WTC11 (cell line): ENCODE data around the gene ZNF672. TPM values are rescaled to one million over a fixed set of nuclear protein-coding genes. Genes with fewer than 3 reads are reported as not detected.
"Not testable (repeated sequence)": the region's sequence is repeated elsewhere in the genome, so short reads cannot be mapped to it uniquely, and the experiment has no call there.

Experiments
- ATAC-seq: fragments of 200-7000 bp; cut with Tn5 transposase; 2 replicates; pipeline ENCODE4 v1.10.0; 2021; ENCODE audit warnings: mild to moderate bottlenecking, moderate library complexity
- CTCF ChIA-PET: fragments of 300-600 bp; sonication (Branson Sonifier 250); formaldehyde crosslinking; loops from one replicate; lab custom pipeline; 2021; ENCODE audit warnings: antibody characterized with exemption; lab: Charles Lee
- POLR2A ChIA-PET: fragments of 350-600 bp; sonication (Branson Sonifier 250); formaldehyde crosslinking; loops from one replicate; lab custom pipeline; 2021; ENCODE audit warnings: antibody characterized with exemption; lab: Charles Lee
- DNase-seq: peaks from one replicate; pipeline ENCODE4 v3.0.0; 2021; ENCODE audit warnings: low spot score
- H3K27ac Mint-ChIP-seq: 2 replicates; pipeline ENCODE4 v1.8.0; 2021; ENCODE audit warnings: mixed read lengths
- H3K27me3 Mint-ChIP-seq: 2 replicates; pipeline ENCODE4 v1.8.0; 2021; ENCODE audit warnings: low read depth, mild to moderate bottlenecking, moderate library complexity, mixed read lengths
- H3K36me3 Mint-ChIP-seq: 2 replicates; pipeline ENCODE4 v1.8.0; 2021; ENCODE audit warnings: mixed read lengths
- H3K4me1 Mint-ChIP-seq: 2 replicates; pipeline ENCODE4 v1.8.0; 2022; ENCODE audit warnings: mixed read lengths
- H3K4me3 Mint-ChIP-seq: 2 replicates; pipeline ENCODE4 v1.8.0; 2021; ENCODE audit warnings: mild to moderate bottlenecking, moderate library complexity, mixed read lengths
- H3K9me3 Mint-ChIP-seq: 2 replicates; pipeline ENCODE4 v1.8.0; 2021; ENCODE audit warnings: mixed read lengths
- ATF1 ChIP-seq: sonication (generic); formaldehyde crosslinking; IDR thresholded peaks from 2 replicates; pipeline ENCODE4 v1.8.1; 2023; ENCODE audit warnings: mild to moderate bottlenecking, moderate library complexity, missing genetic modification reagents
- FOXK1 ChIP-seq: sonication (generic); formaldehyde crosslinking; IDR thresholded peaks from 2 replicates; pipeline ENCODE4 v1.8.0; 2022; ENCODE audit warnings: mild to moderate bottlenecking, moderate library complexity, missing genetic modification reagents
- HMGA2 ChIP-seq: fragments of 250-450 bp; sonication (Bioruptor Pico); IDR thresholded peaks from 2 replicates; pipeline ENCODE4 v1.4.0; 2021; ENCODE audit warnings: mild to moderate bottlenecking, moderate library complexity
- JUN ChIP-seq: sonication (generic); formaldehyde crosslinking; IDR thresholded peaks from 2 replicates; pipeline ENCODE4 v1.8.0; 2023; ENCODE audit warnings: mild to moderate bottlenecking, missing genetic modification reagents
- KAT7 ChIP-seq: sonication (generic); formaldehyde crosslinking; IDR thresholded peaks from 2 replicates; pipeline ENCODE4 v1.8.1; 2023; ENCODE audit warnings: missing genetic modification reagents, mild to moderate bottlenecking, borderline replicate concordance
- NR3C1 ChIP-seq: sonication (generic); formaldehyde crosslinking; conservative IDR thresholded peaks from 2 replicates; pipeline ENCODE4 v1.8.1; 2023; ENCODE audit warnings: low read depth, mild to moderate bottlenecking, missing genetic modification reagents
- SMAD3 ChIP-seq: sonication (generic); formaldehyde crosslinking; IDR thresholded peaks from 2 replicates; pipeline ENCODE4 v1.8.0; 2022; ENCODE audit warnings: missing genetic modification reagents, mild to moderate bottlenecking, borderline replicate concordance
- TP53 ChIP-seq: sonication (generic); formaldehyde crosslinking; IDR thresholded peaks from 2 replicates; pipeline ENCODE4 v1.8.1; 2023; ENCODE audit warnings: mild to moderate bottlenecking, missing genetic modification reagents
- total RNA-seq: library from RNA; stranded (reverse); gene quantifications from 3 replicates; pipeline ENCODE4 v1.2.3, GENCODE V29; 2021
- TF ChIP-seq, protein P1 (sequence below): sonication (generic); formaldehyde crosslinking; conservative IDR thresholded peaks from 2 replicates; pipeline ENCODE4 v1.8.1; 2023; ENCODE audit warnings: mild to moderate bottlenecking, low read depth, missing genetic modification reagents, moderate library complexity
- TF ChIP-seq, protein P2 (sequence below): sonication (generic); formaldehyde crosslinking; IDR thresholded peaks from 2 replicates; pipeline ENCODE4 v1.8.0; 2023; ENCODE audit warnings: missing genetic modification reagents
- TF ChIP-seq, protein P3 (sequence below): fragments of 250-450 bp; sonication (Bioruptor Pico); IDR thresholded peaks from 2 replicates; pipeline ENCODE4 v1.8.0; 2021; ENCODE audit warnings: mild to moderate bottlenecking
- TF ChIP-seq, protein P4 (sequence below): sonication (generic); formaldehyde crosslinking; IDR thresholded peaks from 2 replicates; pipeline ENCODE4 v1.8.1; 2023; ENCODE audit warnings: mild to moderate bottlenecking, missing genetic modification reagents, borderline replicate concordance
- TF ChIP-seq, protein P5 (sequence below): sonication (generic); formaldehyde crosslinking; IDR thresholded peaks from 2 replicates; pipeline ENCODE4 v1.8.1; 2023; ENCODE audit warnings: mild to moderate bottlenecking, missing genetic modification reagents
- TF ChIP-seq, protein P6 (sequence below): sonication (generic); formaldehyde crosslinking; IDR thresholded peaks from 2 replicates; pipeline ENCODE4 v1.8.1; 2023; ENCODE audit warnings: mild to moderate bottlenecking, missing genetic modification reagents, moderate library complexity
- TF ChIP-seq, protein P7 (sequence below): sonication (generic); formaldehyde crosslinking; IDR thresholded peaks from 2 replicates; pipeline ENCODE4 v1.8.1; 2023; ENCODE audit warnings: mild to moderate bottlenecking, moderate library complexity, missing genetic modification reagents
- TF ChIP-seq, protein P8 (sequence below): sonication (generic); formaldehyde crosslinking; IDR thresholded peaks from 2 replicates; pipeline ENCODE4 v1.8.1; 2022; ENCODE audit warnings: missing genetic modification reagents, borderline replicate concordance

Gene ZNF672
- total RNA-seq, 1 experiment from 2014 or later, result 37.9 TPM

DNA sequence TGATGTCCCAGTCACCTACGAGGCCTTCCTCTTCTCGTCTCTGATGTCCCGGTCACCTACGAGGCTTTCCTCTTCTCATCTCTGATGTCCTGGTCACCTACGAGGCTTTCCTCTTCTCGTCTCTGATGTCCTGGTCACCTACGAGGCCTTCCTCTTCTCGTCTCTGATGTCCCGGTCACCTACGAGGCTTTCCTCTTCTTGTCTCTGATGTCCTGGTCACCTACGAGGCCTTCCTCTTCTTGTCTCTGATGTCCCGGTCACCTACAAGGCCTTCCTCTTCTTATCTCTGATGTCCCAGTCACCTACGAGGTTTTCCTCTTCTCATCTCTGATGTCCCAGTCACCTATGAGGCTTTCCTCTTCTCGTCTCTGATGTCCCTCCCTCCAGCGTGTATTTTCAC is 34.5 kb upstream of the ZNF672 start:
- POLR2A ChIA-PET, H3K27ac Mint-ChIP-seq, CTCF ChIA-PET, ATAC-seq, DNase-seq, H3K4me3 Mint-ChIP-seq, H3K4me1 Mint-ChIP-seq: not testable (repeated sequence)
- peaks cover 60% of the 10 kb centered on the region for H3K9me3 Mint-ChIP-seq
- H3K36me3 Mint-ChIP-seq, result peaks cover 29% of the 10 kb centered on the region
- H3K27me3 Mint-ChIP-seq, result peaks cover 24% of the 10 kb centered on the region

DNA sequence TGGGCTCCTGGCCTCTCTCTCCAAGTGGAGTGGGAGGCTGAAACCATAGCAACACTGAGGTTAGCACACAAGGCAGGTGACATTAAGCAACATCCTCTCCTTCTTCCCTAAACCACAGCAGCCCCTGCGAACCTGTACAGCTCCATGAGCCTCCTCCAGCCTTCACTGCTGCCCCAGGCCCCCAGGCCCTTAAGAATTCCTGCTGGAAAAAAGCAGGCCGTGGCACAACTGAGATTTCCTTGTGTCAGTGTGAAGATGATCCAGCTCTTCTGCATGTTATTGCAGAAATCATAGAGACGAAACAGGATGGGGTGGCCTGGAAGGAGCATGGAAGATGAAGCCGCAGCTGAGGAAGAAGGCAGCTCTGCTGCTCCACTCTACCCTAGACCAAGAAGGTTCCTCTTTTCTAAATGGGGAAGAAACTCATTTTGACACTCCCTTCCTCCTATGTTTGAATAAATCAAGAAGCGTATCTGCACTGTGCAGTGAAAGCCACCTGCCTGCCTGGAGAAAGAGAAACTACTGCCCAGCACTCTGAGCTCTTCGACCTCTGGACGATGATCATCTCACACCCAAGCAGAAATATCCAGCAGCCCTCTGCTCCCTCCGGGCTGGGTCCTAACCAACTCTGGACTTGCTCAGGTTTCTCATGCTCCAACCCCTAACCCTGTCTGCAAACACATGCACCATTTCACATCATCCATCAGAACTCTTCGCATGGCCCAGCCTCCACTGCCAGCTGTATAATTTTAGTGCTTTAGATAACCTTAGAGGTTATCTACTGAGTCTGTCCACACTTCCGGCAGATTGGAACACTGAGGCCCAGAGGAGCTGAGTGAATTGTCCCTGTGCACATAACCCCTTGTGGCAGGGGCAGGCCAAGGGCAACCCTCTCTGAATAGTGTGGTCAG is 33.0 kb upstream of the ZNF672 start:
- H3K36me3 Mint-ChIP-seq, result peaks cover 27% of the 10 kb centered on the region
- H3K27ac Mint-ChIP-seq, result no peak overlapping the region
- no peak overlapping the region for H3K4me3 Mint-ChIP-seq
- H3K9me3 Mint-ChIP-seq, result peaks cover 49% of the 10 kb centered on the region
- POLR2A ChIA-PET, result no interaction called here
- no peak for DNase-seq
- H3K27me3 Mint-ChIP-seq, result peaks cover 21% of the 10 kb centered on the region
- CTCF ChIA-PET, result no interaction called here
- no peaks in the 10 kb centered on the region for H3K4me1 Mint-ChIP-seq
- ATAC-seq, result no peak
- TF ChIP-seq, protein P1, sequence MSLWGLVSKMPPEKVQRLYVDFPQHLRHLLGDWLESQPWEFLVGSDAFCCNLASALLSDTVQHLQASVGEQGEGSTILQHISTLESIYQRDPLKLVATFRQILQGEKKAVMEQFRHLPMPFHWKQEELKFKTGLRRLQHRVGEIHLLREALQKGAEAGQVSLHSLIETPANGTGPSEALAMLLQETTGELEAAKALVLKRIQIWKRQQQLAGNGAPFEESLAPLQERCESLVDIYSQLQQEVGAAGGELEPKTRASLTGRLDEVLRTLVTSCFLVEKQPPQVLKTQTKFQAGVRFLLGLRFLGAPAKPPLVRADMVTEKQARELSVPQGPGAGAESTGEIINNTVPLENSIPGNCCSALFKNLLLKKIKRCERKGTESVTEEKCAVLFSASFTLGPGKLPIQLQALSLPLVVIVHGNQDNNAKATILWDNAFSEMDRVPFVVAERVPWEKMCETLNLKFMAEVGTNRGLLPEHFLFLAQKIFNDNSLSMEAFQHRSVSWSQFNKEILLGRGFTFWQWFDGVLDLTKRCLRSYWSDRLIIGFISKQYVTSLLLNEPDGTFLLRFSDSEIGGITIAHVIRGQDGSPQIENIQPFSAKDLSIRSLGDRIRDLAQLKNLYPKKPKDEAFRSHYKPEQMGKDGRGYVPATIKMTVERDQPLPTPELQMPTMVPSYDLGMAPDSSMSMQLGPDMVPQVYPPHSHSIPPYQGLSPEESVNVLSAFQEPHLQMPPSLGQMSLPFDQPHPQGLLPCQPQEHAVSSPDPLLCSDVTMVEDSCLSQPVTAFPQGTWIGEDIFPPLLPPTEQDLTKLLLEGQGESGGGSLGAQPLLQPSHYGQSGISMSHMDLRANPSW (CRISPR knock-in tag), result no peak
- TF ChIP-seq, protein P2, sequence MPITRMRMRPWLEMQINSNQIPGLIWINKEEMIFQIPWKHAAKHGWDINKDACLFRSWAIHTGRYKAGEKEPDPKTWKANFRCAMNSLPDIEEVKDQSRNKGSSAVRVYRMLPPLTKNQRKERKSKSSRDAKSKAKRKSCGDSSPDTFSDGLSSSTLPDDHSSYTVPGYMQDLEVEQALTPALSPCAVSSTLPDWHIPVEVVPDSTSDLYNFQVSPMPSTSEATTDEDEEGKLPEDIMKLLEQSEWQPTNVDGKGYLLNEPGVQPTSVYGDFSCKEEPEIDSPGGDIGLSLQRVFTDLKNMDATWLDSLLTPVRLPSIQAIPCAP (CRISPR knock-in tag), result no peak
- TF ChIP-seq, protein P3, sequence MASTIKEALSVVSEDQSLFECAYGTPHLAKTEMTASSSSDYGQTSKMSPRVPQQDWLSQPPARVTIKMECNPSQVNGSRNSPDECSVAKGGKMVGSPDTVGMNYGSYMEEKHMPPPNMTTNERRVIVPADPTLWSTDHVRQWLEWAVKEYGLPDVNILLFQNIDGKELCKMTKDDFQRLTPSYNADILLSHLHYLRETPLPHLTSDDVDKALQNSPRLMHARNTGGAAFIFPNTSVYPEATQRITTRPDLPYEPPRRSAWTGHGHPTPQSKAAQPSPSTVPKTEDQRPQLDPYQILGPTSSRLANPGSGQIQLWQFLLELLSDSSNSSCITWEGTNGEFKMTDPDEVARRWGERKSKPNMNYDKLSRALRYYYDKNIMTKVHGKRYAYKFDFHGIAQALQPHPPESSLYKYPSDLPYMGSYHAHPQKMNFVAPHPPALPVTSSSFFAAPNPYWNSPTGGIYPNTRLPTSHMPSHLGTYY (CRISPR knock-in tag), result no peak
- TF ChIP-seq TP53 (CRISPR knock-in tag), result no peak
- no peak for TF ChIP-seq NR3C1
- TF ChIP-seq, protein P4, sequence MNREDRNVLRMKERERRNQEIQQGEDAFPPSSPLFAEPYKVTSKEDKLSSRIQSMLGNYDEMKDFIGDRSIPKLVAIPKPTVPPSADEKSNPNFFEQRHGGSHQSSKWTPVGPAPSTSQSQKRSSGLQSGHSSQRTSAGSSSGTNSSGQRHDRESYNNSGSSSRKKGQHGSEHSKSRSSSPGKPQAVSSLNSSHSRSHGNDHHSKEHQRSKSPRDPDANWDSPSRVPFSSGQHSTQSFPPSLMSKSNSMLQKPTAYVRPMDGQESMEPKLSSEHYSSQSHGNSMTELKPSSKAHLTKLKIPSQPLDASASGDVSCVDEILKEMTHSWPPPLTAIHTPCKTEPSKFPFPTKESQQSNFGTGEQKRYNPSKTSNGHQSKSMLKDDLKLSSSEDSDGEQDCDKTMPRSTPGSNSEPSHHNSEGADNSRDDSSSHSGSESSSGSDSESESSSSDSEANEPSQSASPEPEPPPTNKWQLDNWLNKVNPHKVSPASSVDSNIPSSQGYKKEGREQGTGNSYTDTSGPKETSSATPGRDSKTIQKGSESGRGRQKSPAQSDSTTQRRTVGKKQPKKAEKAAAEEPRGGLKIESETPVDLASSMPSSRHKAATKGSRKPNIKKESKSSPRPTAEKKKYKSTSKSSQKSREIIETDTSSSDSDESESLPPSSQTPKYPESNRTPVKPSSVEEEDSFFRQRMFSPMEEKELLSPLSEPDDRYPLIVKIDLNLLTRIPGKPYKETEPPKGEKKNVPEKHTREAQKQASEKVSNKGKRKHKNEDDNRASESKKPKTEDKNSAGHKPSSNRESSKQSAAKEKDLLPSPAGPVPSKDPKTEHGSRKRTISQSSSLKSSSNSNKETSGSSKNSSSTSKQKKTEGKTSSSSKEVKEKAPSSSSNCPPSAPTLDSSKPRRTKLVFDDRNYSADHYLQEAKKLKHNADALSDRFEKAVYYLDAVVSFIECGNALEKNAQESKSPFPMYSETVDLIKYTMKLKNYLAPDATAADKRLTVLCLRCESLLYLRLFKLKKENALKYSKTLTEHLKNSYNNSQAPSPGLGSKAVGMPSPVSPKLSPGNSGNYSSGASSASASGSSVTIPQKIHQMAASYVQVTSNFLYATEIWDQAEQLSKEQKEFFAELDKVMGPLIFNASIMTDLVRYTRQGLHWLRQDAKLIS, result no peak
- no peak for TF ChIP-seq SMAD3 (CRISPR knock-in tag)
- TF ChIP-seq, protein P5, sequence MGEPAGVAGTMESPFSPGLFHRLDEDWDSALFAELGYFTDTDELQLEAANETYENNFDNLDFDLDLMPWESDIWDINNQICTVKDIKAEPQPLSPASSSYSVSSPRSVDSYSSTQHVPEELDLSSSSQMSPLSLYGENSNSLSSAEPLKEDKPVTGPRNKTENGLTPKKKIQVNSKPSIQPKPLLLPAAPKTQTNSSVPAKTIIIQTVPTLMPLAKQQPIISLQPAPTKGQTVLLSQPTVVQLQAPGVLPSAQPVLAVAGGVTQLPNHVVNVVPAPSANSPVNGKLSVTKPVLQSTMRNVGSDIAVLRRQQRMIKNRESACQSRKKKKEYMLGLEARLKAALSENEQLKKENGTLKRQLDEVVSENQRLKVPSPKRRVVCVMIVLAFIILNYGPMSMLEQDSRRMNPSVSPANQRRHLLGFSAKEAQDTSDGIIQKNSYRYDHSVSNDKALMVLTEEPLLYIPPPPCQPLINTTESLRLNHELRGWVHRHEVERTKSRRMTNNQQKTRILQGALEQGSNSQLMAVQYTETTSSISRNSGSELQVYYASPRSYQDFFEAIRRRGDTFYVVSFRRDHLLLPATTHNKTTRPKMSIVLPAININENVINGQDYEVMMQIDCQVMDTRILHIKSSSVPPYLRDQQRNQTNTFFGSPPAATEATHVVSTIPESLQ (CRISPR knock-in tag), result no peak
- TF ChIP-seq, protein P6, sequence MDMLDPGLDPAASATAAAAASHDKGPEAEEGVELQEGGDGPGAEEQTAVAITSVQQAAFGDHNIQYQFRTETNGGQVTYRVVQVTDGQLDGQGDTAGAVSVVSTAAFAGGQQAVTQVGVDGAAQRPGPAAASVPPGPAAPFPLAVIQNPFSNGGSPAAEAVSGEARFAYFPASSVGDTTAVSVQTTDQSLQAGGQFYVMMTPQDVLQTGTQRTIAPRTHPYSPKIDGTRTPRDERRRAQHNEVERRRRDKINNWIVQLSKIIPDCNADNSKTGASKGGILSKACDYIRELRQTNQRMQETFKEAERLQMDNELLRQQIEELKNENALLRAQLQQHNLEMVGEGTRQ (CRISPR knock-in tag), result no peak
- no peak for TF ChIP-seq KAT7 (CRISPR knock-in tag)
- TF ChIP-seq HMGA2 (CRISPR knock-in tag), result no peak
- TF ChIP-seq, protein P7, sequence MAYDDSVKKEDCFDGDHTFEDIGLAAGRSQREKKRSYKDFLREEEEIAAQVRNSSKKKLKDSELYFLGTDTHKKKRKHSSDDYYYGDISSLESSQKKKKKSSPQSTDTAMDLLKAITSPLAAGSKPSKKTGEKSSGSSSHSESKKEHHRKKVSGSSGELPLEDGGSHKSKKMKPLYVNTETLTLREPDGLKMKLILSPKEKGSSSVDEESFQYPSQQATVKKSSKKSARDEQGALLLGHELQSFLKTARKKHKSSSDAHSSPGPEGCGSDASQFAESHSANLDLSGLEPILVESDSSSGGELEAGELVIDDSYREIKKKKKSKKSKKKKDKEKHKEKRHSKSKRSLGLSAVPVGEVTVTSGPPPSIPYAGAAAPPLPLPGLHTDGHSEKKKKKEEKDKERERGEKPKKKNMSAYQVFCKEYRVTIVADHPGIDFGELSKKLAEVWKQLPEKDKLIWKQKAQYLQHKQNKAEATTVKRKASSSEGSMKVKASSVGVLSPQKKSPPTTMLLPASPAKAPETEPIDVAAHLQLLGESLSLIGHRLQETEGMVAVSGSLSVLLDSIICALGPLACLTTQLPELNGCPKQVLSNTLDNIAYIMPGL (CRISPR knock-in tag), result no peak
- no peak for TF ChIP-seq JUN
- TF ChIP-seq ATF1 (CRISPR knock-in tag), result no peak
- no peak for TF ChIP-seq FOXK1 (CRISPR knock-in tag)
- TF ChIP-seq, protein P8, sequence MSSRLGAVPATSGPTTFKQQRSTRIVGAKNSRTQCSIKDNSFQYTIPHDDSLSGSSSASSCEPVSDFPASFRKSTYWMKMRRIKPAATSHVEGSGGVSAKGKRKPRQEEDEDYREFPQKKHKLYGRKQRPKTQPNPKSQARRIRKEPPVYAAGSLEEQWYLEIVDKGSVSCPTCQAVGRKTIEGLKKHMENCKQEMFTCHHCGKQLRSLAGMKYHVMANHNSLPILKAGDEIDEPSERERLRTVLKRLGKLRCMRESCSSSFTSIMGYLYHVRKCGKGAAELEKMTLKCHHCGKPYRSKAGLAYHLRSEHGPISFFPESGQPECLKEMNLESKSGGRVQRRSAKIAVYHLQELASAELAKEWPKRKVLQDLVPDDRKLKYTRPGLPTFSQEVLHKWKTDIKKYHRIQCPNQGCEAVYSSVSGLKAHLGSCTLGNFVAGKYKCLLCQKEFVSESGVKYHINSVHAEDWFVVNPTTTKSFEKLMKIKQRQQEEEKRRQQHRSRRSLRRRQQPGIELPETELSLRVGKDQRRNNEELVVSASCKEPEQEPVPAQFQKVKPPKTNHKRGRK (CRISPR knock-in tag), result no peak
